Amniotic epithelial cell (primary cell): Measurements from ENCODE around the gene TMEM37.
A peak's percentile ranks its signal among the peaks of the same experiment; 100 is the strongest.

ENCODE experiments used
- DNase-seq: peaks from one replicate; pipeline ENCODE4 v3.0.0-alpha.2; 2010; ENCODE audit warnings: low read depth

The TMEM37 gene

GRCh38 chr2:119433636-119434327 is 2.1 kb downstream of the TMEM37 start:
- no peak for DNase-seq

GRCh38 chr2:119434664-119435063 is 3.0 kb downstream of the TMEM37 start:
- no peak for DNase-seq

- DNase-seq: no peak
These were observed 3.7 kb downstream of the TMEM37 start for GRCh38 chr2:119435081-119435952.

GRCh38 chr2:119435953-119436297 is 4.3 kb downstream of the TMEM37 start:
- DNase-seq: no peak

GRCh38 chr2:119436993-119437772 is 5.5 kb downstream of the TMEM37 start:
- no peak for DNase-seq

- no peak for DNase-seq
These were observed 6.5 kb downstream of the TMEM37 start for GRCh38 chr2:119438128-119438656.

GRCh38 chr2:119438726-119439284 is 7.2 kb downstream of the TMEM37 start:
- DNase-seq: no peak

GRCh38 chr2:119439574-119440500 is 8.2 kb downstream of the TMEM37 start:
- DNase-seq: no peak

GRCh38 chr2:119440501-119440870 is 8.8 kb downstream of the TMEM37 start:
- DNase-seq: no peak

GRCh38 chr2:119440873-119441272 is 9.2 kb downstream of the TMEM37 start:
- no peak for DNase-seq

GRCh38 chr2:119441376-119442225 is 9.9 kb downstream of the TMEM37 start:
- no peak for DNase-seq

GRCh38 chr2:119442226-119442619 is 10.6 kb downstream of the TMEM37 start:
- DNase-seq: no peak

GRCh38 chr2:119442850-119443249 is 11.2 kb downstream of the TMEM37 start:
- no peak for DNase-seq

GRCh38 chr2:119446037-119446436 is 14.4 kb downstream of the TMEM37 start:
- DNase-seq: no peak

- no peak for DNase-seq
These were observed 16.9 kb downstream of the TMEM37 start for GRCh38 chr2:119448427-119449141.

- no peak for DNase-seq
These were observed 17.9 kb downstream of the TMEM37 start for GRCh38 chr2:119449521-119449920.

GRCh38 chr2:119451336-119452050 is 19.8 kb downstream of the TMEM37 start:
- peak; percentile 14 for DNase-seq

GRCh38 chr2:119453972-119454593 is 22.4 kb downstream of the TMEM37 start:
- DNase-seq: no peak
